Neutrophil (primary cell): ENCODE measurements around the gene UGT2B17.
"Not testable (repeated sequence)": the region's sequence is repeated elsewhere in the genome, so short reads cannot be mapped to it uniquely, and the experiment has no call there.

Source experiments
- H3K27ac ChIP-seq: fragments of 200-600 bp; sonication (generic); 2 replicates; pipeline ENCODE4 v1.5.1; 2016; ENCODE audit warnings: mild to moderate bottlenecking, moderate library complexity
- H3K27me3 ChIP-seq: fragments of 200-600 bp; sonication (generic); 2 replicates; pipeline ENCODE4 v1.6.0; 2016; ENCODE audit warnings: mild to moderate bottlenecking
- H3K36me3 ChIP-seq: fragments of 200-600 bp; sonication (generic); 2 replicates; pipeline ENCODE4 v1.5.1; 2017
- H3K4me1 ChIP-seq, 2 experiments: fragments of 200-600 bp in 1 of 2; sonication (generic) in 1 of 2; 1 replicate in 1 of 2; 2 replicates in 1 of 2; pipeline versions ENCODE4 v1.5.1 to v1.6.1; 2013 to 2016; ENCODE audit warnings: low read depth in 1 of 2, low read length in 1 of 2, mild to moderate bottlenecking in 1 of 2, moderate library complexity in 1 of 2; ENCODE audit not compliant: control insufficient read depth in 1 of 2, insufficient read depth in 1 of 2
- H3K4me3 ChIP-seq, 2 experiments: fragments of 200-600 bp in 1 of 2; sonication (generic) in 1 of 2; 1 replicate in 1 of 2; 2 replicates in 1 of 2; pipeline ENCODE4 v1.5.1; 2013 to 2016; ENCODE audit warnings: low read depth in 1 of 2, low read length in 1 of 2, mild to moderate bottlenecking in 1 of 2, moderate library complexity in 1 of 2
- H3K9me3 ChIP-seq: fragments of 200-600 bp; sonication (generic); 2 replicates; pipeline ENCODE4 v1.5.1; 2016
- TF ChIP-seq, protein P1 (sequence below): fragments of 200-600 bp; sonication (generic); IDR thresholded peaks from 2 replicates; pipeline ENCODE4 v1.5.1; 2016; ENCODE audit warnings: antibody characterized with exemption

Gene UGT2B17

DNA sequence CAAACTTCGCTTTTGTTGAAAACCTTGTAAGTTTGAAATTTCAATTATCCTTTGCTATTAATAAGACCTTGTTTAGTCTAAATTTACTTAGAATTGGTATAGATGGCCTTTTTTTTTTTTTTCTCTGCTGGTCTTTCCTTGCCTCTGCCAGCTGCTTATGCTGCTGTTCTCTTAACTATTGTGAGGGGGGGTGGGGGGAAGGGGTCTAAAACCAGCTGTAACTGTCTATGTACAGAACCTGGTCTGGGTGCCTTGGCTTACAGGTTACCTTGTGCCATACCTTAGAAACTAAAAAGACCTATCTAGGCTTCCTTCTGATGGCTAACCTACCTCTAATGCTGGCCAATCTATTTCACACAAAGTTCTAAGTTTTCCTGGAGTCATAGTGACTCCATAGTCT lies 1.0 kb downstream of the UGT2B17 start:
- no peak overlapping the region for H3K4me3 ChIP-seq
- no peak overlapping the region for H3K27ac ChIP-seq
- no peaks in the 10 kb centered on the region for H3K27me3 ChIP-seq
- no peaks in the 10 kb centered on the region for H3K36me3 ChIP-seq
- H3K9me3 ChIP-seq = no peaks in the 10 kb centered on the region
- H3K4me1 ChIP-seq = no peaks in the 10 kb centered on the region
- TF ChIP-seq, protein P1, sequence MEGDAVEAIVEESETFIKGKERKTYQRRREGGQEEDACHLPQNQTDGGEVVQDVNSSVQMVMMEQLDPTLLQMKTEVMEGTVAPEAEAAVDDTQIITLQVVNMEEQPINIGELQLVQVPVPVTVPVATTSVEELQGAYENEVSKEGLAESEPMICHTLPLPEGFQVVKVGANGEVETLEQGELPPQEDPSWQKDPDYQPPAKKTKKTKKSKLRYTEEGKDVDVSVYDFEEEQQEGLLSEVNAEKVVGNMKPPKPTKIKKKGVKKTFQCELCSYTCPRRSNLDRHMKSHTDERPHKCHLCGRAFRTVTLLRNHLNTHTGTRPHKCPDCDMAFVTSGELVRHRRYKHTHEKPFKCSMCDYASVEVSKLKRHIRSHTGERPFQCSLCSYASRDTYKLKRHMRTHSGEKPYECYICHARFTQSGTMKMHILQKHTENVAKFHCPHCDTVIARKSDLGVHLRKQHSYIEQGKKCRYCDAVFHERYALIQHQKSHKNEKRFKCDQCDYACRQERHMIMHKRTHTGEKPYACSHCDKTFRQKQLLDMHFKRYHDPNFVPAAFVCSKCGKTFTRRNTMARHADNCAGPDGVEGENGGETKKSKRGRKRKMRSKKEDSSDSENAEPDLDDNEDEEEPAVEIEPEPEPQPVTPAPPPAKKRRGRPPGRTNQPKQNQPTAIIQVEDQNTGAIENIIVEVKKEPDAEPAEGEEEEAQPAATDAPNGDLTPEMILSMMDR = no peak

GRCh38 chr4:68572653-68573170 lies 3.4 kb downstream of the UGT2B17 start:
- Histone ChIP-seq H3K4me3 (no peak overlapping the region), H3K9me3 (no peaks in the 10 kb centered on the region), H3K27ac (no peak overlapping the region), H3K27me3 (no peaks in the 10 kb centered on the region), H3K4me1 (no peaks in the 10 kb centered on the region), H3K36me3 (no peaks in the 10 kb centered on the region)
- TF ChIP-seq, protein P1 = no peak

DNA sequence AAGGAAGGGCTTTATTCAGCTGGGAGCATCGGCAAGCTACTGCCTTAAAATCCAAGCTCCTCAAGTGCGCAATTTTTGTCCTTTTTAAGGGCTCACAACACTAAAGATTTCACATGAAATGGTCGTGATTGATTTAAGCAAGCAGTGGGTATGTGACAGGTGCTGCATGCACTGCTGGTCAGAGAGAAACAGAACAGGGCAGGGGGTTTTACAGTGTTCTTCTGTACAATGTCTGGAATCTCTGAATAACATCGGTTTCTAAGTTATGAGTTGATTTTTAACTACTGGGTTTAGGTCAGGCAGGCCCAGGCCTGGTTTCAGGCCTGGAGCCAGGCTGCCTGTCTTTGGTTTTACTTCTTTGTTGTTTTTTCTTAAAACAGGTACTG lies 6.0 kb downstream of the UGT2B17 start:
- TF ChIP-seq, protein P1 = no peak

GRCh38 chr4:68569466-68570121 lies 6.5 kb downstream of the UGT2B17 start:
- no peak overlapping the region for H3K27ac ChIP-seq
- H3K9me3 ChIP-seq = no peaks in the 10 kb centered on the region
- no peaks in the 10 kb centered on the region for H3K27me3 ChIP-seq
- TF ChIP-seq, protein P1 = no peak
- no peaks in the 10 kb centered on the region for H3K36me3 ChIP-seq
- no peaks in the 10 kb centered on the region for H3K4me1 ChIP-seq
- H3K4me3 ChIP-seq = no peak overlapping the region

More for the DNA sequence above, 6.0 kb downstream of the UGT2B17 start:
- H3K9me3 ChIP-seq = no peaks in the 10 kb centered on the region
- no peaks in the 10 kb centered on the region for H3K27me3 ChIP-seq
- no peak overlapping the region for H3K27ac ChIP-seq
- no peaks in the 10 kb centered on the region for H3K4me1 ChIP-seq
- no peak overlapping the region for H3K4me3 ChIP-seq
- no peaks in the 10 kb centered on the region for H3K36me3 ChIP-seq

- not testable (repeated sequence) for H3K4me3 ChIP-seq, H3K9me3 ChIP-seq, H3K4me1 ChIP-seq, H3K27me3 ChIP-seq, H3K36me3 ChIP-seq, H3K27ac ChIP-seq
Measured at GRCh38 chr4:68569036-68569435, 7.1 kb downstream of the UGT2B17 start.

DNA sequence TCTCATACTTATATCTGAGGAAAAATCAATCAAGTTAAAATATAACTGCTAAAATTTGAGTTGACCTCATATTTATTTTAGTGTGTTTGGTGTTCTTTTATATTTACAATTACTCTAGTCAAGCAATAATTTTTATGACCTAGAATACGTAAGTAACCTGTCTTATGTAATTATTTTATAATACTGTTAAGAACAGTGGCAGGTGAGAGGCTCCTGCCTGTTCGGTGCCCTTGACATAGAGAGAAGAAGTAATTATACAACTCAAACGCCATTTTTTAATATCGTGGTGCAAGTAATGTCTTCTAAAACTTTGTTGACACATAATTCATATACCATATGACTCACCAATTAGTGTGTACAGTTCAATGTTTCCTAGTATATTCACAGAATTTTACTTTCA lies 7.6 kb downstream of the UGT2B17 start:
- H3K27ac ChIP-seq, H3K4me1 ChIP-seq, H3K36me3 ChIP-seq, H3K27me3 ChIP-seq, H3K9me3 ChIP-seq, H3K4me3 ChIP-seq: not testable (repeated sequence)

GRCh38 chr4:68566364-68566763 lies 9.8 kb downstream of the UGT2B17 start:
- H3K4me1 ChIP-seq, H3K4me3 ChIP-seq, H3K27me3 ChIP-seq, H3K36me3 ChIP-seq, H3K27ac ChIP-seq, H3K9me3 ChIP-seq: not testable (repeated sequence)

DNA sequence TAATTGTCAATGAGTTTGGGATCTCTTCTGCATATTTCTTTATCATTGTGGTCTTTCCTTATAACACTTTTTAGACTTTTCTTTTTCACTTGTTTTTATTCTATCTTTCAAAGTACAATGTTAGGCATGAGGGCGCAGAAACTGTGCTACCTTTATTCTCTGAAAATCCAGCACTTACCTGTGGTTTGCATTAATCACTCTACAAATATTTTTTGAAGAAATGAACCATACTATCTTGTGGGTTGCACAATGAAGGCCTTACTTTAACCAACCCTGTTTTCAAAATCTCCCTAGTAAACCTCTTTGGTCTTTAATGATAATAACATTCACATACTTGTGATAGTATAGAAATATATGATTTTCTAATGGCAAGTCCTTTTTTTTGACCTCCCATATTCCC lies 11.0 kb downstream of the UGT2B17 start:
- H3K27ac ChIP-seq, H3K4me1 ChIP-seq, H3K4me3 ChIP-seq, H3K9me3 ChIP-seq, H3K27me3 ChIP-seq, H3K36me3 ChIP-seq: not testable (repeated sequence)

DNA sequence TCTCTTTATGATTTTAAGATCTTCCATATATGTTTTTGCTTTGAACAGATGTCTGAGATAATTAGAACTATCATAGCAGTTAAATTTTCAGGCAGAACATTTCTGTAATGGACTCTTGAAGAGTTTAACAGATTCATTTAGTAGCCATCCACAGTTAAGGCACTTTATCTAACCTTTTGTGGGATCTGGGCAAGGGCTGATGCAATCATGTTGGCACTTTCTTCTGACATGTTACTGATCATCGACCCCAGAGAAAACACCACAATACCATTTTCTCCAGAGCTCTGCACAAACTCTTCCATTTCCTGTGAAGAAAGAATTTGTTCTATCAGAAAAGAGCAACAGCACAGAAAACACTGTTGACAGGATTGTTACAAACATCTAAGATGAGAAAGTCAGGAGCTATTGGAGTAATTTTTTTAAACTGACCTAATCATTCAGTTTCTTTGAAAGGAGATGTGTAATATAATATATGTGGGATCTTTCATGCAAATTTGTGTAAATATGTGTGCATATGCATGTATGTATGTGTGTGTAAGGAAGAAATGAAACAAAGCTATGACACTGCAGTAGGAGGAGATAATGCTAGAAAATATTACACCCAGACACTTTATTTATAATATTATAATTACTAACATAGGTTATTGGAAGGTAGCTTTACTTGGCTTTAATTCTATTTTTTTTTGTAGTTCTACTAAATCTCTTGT lies 15.6 kb downstream of the UGT2B17 start:
- H3K27ac ChIP-seq, H3K27me3 ChIP-seq, H3K36me3 ChIP-seq, H3K9me3 ChIP-seq, H3K4me1 ChIP-seq, H3K4me3 ChIP-seq: not testable (repeated sequence)

DNA sequence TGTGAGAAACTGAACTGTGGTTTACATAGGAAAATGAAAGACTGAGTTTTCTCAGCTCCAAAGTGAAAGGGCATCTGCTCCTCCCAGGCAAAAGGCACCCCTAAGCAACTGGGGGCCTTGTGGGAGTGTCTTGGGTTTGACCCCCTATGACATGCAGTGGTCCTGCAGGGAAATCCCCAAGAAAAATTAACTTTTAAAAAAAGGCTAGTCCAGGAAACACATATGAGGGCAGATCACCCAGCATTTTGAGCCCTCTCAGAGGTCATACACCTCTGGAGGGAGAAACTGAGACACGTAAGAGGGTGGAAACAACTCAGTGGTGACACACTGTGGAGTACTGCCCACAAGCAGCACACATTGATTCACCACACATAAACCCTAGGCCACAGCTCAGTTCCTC lies 22.3 kb downstream of the UGT2B17 start:
- not testable (repeated sequence) for H3K27ac ChIP-seq

More for the DNA sequence above, 22.3 kb downstream of the UGT2B17 start:
- not testable (repeated sequence) for H3K4me3 ChIP-seq, H3K4me1 ChIP-seq, H3K36me3 ChIP-seq, H3K27me3 ChIP-seq, H3K9me3 ChIP-seq
